ENCODE results near the gene FDX2. TPM values are rescaled to one million over a fixed set of nuclear protein-coding genes. Genes with fewer than 3 reads are reported as not detected.

The FDX2 gene
- total and polyA plus RNA-seq, 2 of the 13 experiments (the other 11 are each of a cell fraction or from before 2014, with no cell fraction given), result 21.0 to 24.7 TPM

GRCh38 chr19:10332965-10333757, 17.3 kb upstream of the FDX2 start, which contains the start of gene RAVER1 (continued):
- TF ChIP-seq FOXO4 (CRISPR knock-in tag; conservative IDR thresholded peaks at IDR 0.05), result no peak
- peak; percentile 84; the same call in 1 of the 2 replicates for TF ChIP-seq TGIF2 (CRISPR knock-in tag; IDR thresholded peaks at IDR 0.05)
- no peak for TF ChIP-seq ZMAT3 (CRISPR knock-in tag; conservative IDR thresholded peaks at IDR 0.05)
- no peak for TF ChIP-seq AHDC1 (CRISPR knock-in tag; IDR thresholded peaks at IDR 0.05; ENCODE audit: borderline replicate concordance)
- TF ChIP-seq ZNF720 (CRISPR knock-in tag; IDR thresholded peaks at IDR 0.05), result no peak
- TF ChIP-seq NFRKB (IDR thresholded peaks at IDR 0.05), result peak; percentile 57; the same call in 1 of the 2 replicates
- TF ChIP-seq JUN (CRISPR knock-in tag; IDR thresholded peaks at IDR 0.05), result peak; percentile 8; the same call in 1 of the 2 replicates
- no peak for TF ChIP-seq PHB2 (IDR thresholded peaks at IDR 0.05; ENCODE audit: partially characterized antibody)
- TF ChIP-seq HMG20A (CRISPR knock-in tag; IDR thresholded peaks at IDR 0.05; ENCODE audit: borderline replicate concordance), result no peak
- TF ChIP-seq ZSCAN31 (CRISPR knock-in tag; IDR thresholded peaks at IDR 0.05; ENCODE audit: low read depth), result peak; percentile 69; the same call in 1 of the 2 replicates
- no peak; the same call in 1 of the 2 replicates for TF ChIP-seq KMT2B (CRISPR knock-in tag; IDR thresholded peaks at IDR 0.05)
- no peak; the same call in 1 of the 2 replicates for TF ChIP-seq KLF6 (CRISPR knock-in tag; IDR thresholded peaks at IDR 0.05)
- peak; percentile 42; the same call in 1 of the 2 replicates for TF ChIP-seq SIN3A (IDR thresholded peaks at IDR 0.05; ENCODE audit: borderline replicate concordance, low read depth, low read length)
- no peak for TF ChIP-seq SOX5 (CRISPR knock-in tag; IDR thresholded peaks at IDR 0.05; ENCODE audit: borderline replicate concordance)
- peak; percentile 52; the same call in 1 of the 2 replicates for TF ChIP-seq SAFB2 (CRISPR knock-in tag; IDR thresholded peaks at IDR 0.05; ENCODE audit: borderline replicate concordance, low read depth)
- TF ChIP-seq ZNF607 (CRISPR knock-in tag; IDR thresholded peaks at IDR 0.05; ENCODE audit: borderline replicate concordance), result 0 out of 2 replicates have a peak, but pooled peaks have one; percentile 59
- TF ChIP-seq KLF12 (CRISPR knock-in tag; IDR thresholded peaks at IDR 0.05; ENCODE audit: borderline replicate concordance), result no peak
- TF ChIP-seq TCF7 (IDR thresholded peaks at IDR 0.05; ENCODE audit: low read depth), result no peak
- peak; percentile 74 for TF ChIP-seq ARNT2 (CRISPR knock-in tag; IDR thresholded peaks at IDR 0.05; ENCODE audit: low read depth)
- TF ChIP-seq RARA (CRISPR knock-in tag; IDR thresholded peaks at IDR 0.05), result no peak
- TF ChIP-seq HDAC1 (CRISPR knock-in tag; IDR thresholded peaks at IDR 0.05), result peak; percentile 91
- peak; percentile 60 for TF ChIP-seq ZNF891 (CRISPR knock-in tag; IDR thresholded peaks at IDR 0.05)
- no peak for TF ChIP-seq ZNF83 (CRISPR knock-in tag; IDR thresholded peaks at IDR 0.05; ENCODE audit: borderline replicate concordance)
- no peak for TF ChIP-seq DNMT3B (CRISPR knock-in tag; conservative IDR thresholded peaks at IDR 0.05)
- no peak for TF ChIP-seq ZNF580 (CRISPR knock-in tag; IDR thresholded peaks at IDR 0.05; ENCODE audit: borderline replicate concordance, low read depth)
